GM20000 (cell line): ENCODE measurements around the gene IQSEC2.

ENCODE experiments used
- DNase-seq: peaks from one replicate; pipeline ENCODE4 v3.0.0; 2012; ENCODE audit warnings: low spot score
- TF ChIP-seq, protein P1 (sequence below): IDR thresholded peaks from 2 replicates; pipeline ENCODE4 v1.5.1; 2012; ENCODE audit warnings: mild to moderate bottlenecking, control low read depth; ENCODE audit errors: extremely low read depth, missing control alignments

Gene IQSEC2

DNA sequence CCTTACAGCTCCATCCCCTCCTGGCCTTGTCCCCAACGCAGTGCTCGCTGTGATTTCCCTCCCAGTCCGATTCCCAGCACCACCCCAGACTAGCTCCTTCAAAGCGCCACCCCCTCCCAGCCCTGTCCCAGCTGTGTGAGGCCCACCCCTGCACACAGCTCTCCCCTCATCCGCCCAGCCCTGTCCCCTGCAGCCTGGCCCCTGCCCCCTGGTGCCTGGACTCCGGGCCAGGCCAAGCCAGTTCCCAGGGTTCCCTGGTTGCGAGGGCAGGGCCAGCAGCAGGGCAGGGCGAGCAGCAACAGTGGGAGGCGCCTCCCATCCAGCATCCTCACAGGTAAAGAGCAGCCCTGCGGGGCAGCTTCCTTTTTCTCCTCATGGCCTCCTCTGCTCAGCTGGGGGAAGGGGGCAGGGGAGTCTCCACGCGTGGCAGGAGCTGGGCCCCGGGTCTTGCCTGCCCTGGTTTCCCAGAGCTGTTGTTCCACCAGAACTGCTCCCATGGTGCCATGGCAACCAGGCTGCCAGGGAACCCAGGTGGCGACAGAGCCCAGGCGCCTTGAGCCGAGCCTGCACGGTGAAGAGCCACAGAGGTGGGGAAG is 24.8 kb downstream of the IQSEC2 start:
- no peak for DNase-seq
- TF ChIP-seq, protein P1, sequence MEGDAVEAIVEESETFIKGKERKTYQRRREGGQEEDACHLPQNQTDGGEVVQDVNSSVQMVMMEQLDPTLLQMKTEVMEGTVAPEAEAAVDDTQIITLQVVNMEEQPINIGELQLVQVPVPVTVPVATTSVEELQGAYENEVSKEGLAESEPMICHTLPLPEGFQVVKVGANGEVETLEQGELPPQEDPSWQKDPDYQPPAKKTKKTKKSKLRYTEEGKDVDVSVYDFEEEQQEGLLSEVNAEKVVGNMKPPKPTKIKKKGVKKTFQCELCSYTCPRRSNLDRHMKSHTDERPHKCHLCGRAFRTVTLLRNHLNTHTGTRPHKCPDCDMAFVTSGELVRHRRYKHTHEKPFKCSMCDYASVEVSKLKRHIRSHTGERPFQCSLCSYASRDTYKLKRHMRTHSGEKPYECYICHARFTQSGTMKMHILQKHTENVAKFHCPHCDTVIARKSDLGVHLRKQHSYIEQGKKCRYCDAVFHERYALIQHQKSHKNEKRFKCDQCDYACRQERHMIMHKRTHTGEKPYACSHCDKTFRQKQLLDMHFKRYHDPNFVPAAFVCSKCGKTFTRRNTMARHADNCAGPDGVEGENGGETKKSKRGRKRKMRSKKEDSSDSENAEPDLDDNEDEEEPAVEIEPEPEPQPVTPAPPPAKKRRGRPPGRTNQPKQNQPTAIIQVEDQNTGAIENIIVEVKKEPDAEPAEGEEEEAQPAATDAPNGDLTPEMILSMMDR: no peak

DNA sequence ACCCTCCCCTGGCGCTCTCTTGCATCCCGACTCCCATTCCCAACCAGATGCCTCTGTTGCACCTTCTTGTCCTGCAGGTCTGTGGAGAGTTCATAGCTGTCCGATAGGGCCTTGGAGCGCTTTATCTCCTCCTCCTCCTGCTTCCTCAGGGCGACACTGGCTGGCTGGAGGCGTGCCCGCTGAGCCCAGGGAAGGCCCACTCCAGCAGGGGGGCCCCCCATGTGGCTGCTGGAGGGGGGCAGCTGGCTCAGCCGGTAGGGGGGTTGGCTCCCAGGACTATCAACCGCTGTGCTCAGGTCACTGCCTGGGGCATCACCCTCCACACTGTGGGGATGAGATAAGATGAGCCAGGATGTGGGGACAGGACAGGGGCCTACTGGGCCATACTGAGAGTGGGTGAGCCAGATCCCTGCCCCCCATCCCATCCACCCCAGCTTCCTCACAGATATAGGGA is 25.6 kb downstream of the IQSEC2 start:
- TF ChIP-seq, protein P1: no peak
- no peak for DNase-seq

DNA sequence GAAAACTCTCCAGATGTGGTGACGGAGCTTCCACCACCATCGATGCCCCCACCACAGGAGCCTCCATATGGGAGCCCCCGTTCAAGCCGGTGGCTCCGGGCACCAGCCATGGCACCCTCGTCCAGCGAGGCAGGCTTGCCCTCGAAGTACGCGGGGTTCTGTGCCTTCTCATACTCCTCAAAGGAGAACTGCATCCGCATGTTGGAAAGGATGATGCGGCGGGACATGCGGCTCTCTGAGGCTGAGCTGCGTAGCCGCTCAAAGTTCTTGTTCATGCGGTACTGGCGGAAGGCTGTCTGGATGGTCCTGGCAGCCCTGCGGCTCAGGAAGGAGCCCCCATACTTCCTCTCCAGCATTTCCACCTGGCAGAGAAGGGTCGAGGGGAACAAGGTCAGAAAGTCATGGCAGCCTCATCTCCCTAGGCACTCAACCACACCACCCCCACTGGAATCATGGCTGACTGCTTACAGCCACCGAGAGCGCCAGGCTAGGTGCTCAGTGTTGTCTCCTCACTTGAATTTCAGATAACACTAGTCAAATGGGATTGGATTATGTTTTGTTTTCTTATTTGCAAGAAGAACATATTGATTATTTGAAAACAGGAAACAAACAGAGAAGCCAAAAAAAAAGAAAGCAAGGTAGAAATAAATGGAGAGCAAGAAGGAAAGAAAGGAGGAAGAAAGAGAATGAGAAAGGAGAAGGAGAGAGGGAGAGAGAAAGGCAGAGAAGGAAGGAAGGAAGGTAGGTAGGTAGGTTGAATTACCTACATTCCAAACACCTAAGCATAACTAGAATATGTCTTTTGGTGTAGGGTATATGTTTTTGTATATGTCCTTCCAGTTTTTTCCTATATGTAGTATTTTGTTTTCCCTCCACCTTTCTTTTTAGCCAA is 26.6 kb downstream of the IQSEC2 start:
- no peak for DNase-seq
- TF ChIP-seq, protein P1: no peak

DNA sequence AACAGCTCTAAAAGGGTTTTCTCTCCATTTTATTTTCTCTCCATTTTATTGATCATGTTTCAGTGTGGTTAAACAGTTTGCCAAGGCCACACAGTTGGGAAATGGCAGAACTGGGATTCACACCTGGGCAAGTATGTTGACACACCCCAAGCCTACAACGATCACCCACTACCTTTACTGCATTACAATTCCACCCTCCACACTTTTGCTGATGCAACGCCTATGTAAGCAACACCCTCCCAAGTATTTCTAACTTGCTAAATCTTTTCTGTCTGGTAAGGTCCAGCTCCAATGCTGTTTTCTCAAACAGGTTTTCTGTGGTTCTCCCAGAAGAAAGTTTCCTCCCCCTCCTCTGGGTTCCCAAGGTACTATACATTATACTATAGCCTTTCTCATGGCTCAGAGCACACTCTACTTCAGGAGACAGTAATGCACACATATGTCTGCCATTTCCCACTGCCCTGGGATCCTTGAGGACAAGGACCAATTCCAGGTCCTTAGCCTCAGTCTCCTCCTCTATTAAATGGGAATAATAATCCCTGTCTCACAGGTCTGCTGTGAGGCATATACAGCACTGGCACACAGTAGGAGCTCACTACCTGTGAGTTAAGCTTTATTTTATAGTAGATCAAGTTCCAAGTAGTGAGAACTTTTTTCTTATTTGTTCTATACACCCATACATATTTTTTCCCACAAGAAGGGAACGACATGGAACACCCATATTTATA is 27.9 kb downstream of the IQSEC2 start:
- TF ChIP-seq, protein P1: no peak
- DNase-seq: no peak

DNA sequence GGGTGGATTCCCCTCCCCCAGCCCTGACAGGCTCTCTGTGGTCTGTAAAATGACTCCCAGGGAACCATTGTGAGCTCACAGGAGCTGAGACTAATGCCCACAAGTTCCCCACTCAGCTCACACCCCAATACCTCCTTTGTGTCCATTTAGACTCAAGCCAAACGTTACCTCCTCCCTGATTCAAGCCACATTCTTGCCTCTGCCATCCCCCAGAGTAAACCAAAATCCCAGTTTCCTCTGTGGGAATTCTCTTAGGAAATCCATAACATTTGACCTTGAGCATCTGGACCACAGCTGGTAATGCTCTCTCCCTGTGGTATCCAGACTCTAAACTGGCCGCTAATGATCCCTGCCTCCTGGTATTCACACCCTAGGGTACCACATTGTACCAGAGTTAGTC is 30.1 kb downstream of the IQSEC2 start:
- no peak for DNase-seq
- TF ChIP-seq, protein P1: no peak

DNA sequence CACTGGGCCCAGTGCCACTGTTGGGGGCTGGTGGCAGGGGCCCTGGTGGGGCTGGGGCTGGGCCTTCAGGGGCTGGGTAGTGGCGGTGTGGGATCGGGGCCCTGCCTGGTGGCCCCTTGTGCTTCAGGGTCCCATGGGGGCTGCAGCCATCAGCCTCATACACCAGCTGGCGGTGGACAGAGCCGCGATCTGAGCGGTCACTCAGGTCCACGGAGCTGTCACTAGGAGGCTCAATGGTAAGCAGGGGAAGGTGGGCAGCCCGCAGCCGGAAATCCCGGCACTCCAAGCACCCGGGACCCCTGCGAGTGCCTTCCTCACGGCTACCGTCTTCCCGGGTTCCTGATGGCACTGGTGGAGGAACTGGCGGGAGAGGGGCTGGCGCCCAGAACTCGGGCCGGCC is 30.8 kb downstream of the IQSEC2 start:
- TF ChIP-seq, protein P1: no peak
- no peak for DNase-seq
